Measurements from ENCODE around the gene PKN1.

PKN1 gene

DNA sequence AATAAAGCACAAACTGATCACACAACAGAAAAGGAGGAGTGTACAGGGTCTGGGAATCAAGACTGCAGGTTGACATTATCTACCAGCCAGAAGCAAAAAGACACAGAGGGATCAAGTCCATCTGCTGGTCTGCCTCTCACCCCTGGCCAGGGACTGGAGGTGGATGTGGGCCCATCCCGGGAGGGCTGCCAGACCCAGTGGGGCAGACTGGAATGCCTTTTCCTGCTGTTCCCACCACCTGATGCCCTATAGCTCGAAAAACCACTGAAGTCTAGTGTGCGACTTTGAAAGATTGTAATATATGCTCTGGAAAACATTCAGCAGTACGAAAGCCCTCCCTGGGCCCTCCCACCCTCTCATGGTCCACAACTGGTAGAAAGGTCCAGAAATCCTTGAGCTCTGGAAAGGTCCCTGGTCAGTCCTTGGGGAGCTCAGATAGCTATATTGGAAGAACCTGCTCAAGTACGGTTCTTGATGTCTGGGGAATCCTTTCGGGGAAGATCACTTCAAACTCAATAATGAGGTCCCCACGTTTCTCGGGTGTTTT lies 82.5 kb downstream of the PKN1 start:
- DNase-seq (ENCODE audit: low read depth in 2 of 2) = no peak

DNA sequence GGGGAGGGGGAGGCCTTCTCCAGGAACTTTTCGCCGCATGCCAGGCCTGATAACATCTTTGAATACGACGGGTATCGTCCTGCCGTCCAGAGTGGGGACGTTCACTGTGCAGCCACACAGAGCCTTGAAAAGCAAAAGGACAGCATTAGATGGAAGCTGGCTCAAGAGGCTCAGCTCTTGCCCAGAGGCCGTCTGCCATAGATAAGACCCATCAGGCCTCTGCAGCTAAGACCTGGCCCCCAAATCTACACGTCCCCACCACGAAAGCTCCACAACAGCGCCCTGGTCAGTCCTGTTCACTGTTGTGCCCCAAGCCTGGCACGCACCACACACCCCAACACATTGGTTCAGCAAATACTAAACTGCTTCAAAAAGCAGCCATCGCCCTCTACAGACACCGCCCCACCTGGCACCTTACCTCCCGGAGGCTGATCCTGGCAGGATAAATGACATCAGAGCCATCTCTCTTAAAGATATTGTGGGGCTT lies 83.0 kb downstream of the PKN1 start:
- DNase-seq (ENCODE audit: low read depth in 2 of 2) = no peak

GRCh38 chr19:14516746-14517438 lies 83.8 kb downstream of the PKN1 start:
- no peak for DNase-seq (ENCODE audit: low read depth in 2 of 2)

GRCh38 chr19:14517446-14517839 lies 84.3 kb downstream of the PKN1 start:
- DNase-seq (ENCODE audit: low read depth in 2 of 2) = no peak

DNA sequence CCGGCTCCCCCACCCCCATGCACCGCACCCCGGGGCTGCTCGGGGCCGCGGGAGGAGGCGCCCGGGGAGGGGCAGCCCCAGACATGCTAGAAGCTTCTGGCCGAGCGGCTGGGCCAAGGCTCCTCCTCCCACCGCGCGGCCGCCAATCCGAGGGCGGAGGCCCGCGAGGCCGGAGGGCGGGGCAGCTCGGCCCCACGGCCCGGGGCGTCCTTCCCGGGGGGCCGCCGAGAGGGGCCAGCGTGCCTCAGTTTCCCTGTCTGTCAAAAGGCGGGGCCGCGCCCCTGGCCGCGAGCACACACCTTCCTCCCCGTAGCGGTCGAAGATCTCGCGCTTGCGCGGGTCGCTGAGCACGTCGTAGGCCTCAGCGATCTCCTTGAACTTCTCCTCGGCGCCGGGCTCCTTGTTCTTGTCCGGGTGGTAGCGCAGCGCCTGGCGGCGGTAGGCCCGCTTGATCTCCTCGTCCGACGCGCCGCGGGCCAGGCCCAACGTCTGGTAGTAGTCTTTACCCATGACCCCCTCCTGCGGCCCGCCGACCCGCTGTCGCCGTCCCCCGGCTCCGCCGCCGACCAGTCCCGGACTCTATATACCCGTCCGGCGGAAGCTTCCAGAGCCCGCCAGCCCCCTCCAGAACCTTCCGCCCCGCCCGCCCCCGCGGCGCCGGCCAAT lies 84.9 kb downstream of the PKN1 start, which contains the start of gene DNAJB1:
Gene DNAJB1 (minus strand): TSS at position 558 of the 666 bp plus-strand sequence. CDS start 48 bp downstream, at position 510.
- peak; percentile 51 to 64 for DNase-seq (ENCODE audit: low read depth in 2 of 2)

DNA sequence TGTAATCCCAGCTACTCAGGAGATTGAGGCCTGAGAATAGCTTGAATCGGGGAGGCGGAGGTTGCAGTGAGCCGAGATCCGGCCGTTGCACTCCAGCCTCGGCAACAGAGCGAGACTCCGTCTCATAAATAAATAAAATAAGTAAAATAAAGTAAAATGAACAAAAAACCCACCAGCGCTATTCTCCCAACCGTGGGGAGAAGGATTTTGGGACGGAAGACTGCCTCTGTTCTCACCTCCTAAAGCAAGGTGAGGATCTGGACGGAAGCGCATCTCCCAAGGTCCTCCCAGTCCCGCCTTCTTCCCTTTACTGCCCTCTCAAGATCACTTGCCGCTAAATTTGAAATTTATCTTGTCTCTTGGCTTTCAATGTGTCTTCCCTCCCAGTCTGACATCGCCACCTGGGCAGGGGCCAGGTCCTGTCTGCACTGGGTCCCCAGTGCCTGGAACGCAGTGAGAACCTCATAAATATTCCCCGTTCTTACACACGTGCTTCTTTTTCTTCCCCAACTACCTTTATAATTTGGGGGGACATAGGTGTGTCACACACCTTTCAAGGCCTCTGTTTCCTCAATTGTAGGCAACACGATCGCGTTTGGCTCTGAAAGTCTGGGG lies 86.2 kb downstream of the PKN1 start:
- no peak for DNase-seq (ENCODE audit: low read depth in 2 of 2)

GRCh38 chr19:14519860-14520407 lies 86.8 kb downstream of the PKN1 start:
- DNase-seq (ENCODE audit: low read depth in 2 of 2) = no peak

DNA sequence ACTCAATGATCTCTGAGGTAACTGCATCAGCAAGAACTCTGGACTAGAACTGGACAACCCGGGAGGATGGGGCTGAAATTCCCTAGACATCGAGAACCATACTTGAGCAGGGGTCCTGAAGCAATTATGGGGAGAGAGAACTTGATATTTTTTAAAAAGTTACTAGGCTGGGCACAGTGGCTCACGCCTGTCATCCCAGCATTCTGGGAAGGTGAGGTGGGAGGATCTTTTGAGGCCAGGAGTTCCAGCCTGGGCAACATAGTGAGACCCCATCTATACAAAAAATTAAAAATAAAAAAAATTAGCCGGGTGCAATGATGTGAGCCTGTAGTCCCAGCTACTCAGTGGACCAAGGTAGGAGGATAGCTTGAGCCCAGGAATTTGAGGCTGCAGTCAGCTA lies 87.4 kb downstream of the PKN1 start:
- DNase-seq (ENCODE audit: low read depth in 2 of 2) = no peak
